Left lung (tissue), 10 donors: Measurements from ENCODE around the gene VPS52. TPM values are rescaled to one million over a fixed set of nuclear protein-coding genes. Genes with fewer than 3 reads are reported as not detected.
A peak's percentile ranks its signal among the peaks of the same experiment; 100 is the strongest.

Experiments
- ATAC-seq: fragments of 200-7000 bp; cut with Tn5 transposase; one replicate; pipeline ENCODE4 v1.9.1; 2020; ENCODE audit warnings: moderate library complexity
- DNase-seq, 4 donors: peaks; one replicate each; pipeline ENCODE4 v3.0.0-alpha.2; 2013 to 2020
- H3K27ac ChIP-seq, 2 donors: fragments of 200-600 bp; sonication (generic) in 1 of 2; one replicate each; pipeline versions ENCODE4 v1.5.0 to v1.8.0; 2020 to 2021
- H3K27me3 ChIP-seq, 2 donors: fragments of 200-600 bp; sonication (generic) in 1 of 2; one replicate each; pipeline versions ENCODE4 v1.5.0 to v1.8.0; 2020 to 2021
- H3K36me3 ChIP-seq, 2 donors: fragments of 200-600 bp; sonication (generic) in 1 of 2; one replicate each; pipeline versions ENCODE4 v1.5.0 to v1.8.0; 2020 to 2021
- H3K4me1 ChIP-seq, 2 donors: fragments of 200-600 bp; one replicate each; pipeline ENCODE4 v1.8.0; 2021
- H3K4me3 ChIP-seq, 2 donors: fragments of 200-600 bp; sonication (generic) in 1 of 2; one replicate each; pipeline versions ENCODE4 v1.5.0 to v1.8.0; 2020 to 2021; ENCODE audit warnings: mild to moderate bottlenecking in 1 of 2
- H3K9me3 ChIP-seq, 2 donors: fragments of 200-600 bp; sonication (generic) in 1 of 2; one replicate each; pipeline versions ENCODE4 v1.5.0 to v1.8.0; 2020 to 2021
- intact Hi-C, 2 donors: fragments of 100-400 bp; cut with DNase I; formaldehyde crosslinking; loops; one replicate each; pipeline versions ENCODE4 v1.11.2 to v1.14.2; 2022
- polyA plus RNA-seq, 6 donors: library from polyadenylated mRNA; unstranded; fragments of 120-200 nt; gene quantifications; one replicate each; pipeline ENCODE4 v1.2.1, GENCODE V29; 2013; ENCODE audit not compliant: insufficient read length in 6 of 6
- total RNA-seq, 2 donors: library from RNA; stranded (reverse); fragmentation: NEBNext Ultra II Directional; extraction: Animal tissue kit (Norgen Biotek cat#: 25700); gene quantifications; one replicate each; pipeline ENCODE4 v1.2.1, GENCODE V29; 2021
- TF ChIP-seq, protein P1 (sequence below), 2 donors: fragments of 200-600 bp; sonication (generic) in 1 of 2; IDR thresholded peaks; one replicate each; pipeline versions ENCODE4 v1.5.0 to v1.8.0; 2021; ENCODE audit warnings: antibody characterized with exemption in 2 of 2
- donor health status: DM: no; HTN: yes; CAD: no.
- donor health status: DM: no; HTN: no; CAD: no.

VPS52 gene
- total and polyA plus RNA-seq, 8 donors = 46.2 to 92.5 (median 84.7) TPM

DNA sequence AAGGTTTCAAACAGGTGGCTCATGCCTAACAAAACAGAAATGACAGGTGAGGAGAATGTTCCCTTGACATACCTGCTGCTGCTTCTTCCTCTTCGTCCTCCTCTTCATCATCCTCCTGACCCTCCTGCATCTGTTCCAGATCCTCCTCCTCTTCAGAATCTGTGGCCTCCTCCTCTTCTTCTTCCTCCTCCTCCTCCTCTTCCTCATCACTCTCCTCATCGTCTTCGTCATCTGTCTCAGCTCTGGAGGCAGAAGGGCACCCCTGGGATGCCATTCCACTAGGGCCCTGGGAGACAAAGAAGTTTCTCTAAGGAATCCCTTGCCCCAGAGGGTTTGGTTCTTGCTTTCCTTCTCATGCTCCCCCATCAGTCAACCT is 48.3 kb upstream of the VPS52 start:
- ATAC-seq (no peak), DNase-seq (no peak)
- H3K27me3 ChIP-seq = no peaks in the 10 kb centered on the region
- TF ChIP-seq, protein P1, sequence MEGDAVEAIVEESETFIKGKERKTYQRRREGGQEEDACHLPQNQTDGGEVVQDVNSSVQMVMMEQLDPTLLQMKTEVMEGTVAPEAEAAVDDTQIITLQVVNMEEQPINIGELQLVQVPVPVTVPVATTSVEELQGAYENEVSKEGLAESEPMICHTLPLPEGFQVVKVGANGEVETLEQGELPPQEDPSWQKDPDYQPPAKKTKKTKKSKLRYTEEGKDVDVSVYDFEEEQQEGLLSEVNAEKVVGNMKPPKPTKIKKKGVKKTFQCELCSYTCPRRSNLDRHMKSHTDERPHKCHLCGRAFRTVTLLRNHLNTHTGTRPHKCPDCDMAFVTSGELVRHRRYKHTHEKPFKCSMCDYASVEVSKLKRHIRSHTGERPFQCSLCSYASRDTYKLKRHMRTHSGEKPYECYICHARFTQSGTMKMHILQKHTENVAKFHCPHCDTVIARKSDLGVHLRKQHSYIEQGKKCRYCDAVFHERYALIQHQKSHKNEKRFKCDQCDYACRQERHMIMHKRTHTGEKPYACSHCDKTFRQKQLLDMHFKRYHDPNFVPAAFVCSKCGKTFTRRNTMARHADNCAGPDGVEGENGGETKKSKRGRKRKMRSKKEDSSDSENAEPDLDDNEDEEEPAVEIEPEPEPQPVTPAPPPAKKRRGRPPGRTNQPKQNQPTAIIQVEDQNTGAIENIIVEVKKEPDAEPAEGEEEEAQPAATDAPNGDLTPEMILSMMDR (IDR thresholded peaks at IDR 0.05) = no peak
- H3K36me3 ChIP-seq = peaks cover 0 to 39% of the 10 kb centered on the region in 2 donors
- no peaks in the 10 kb centered on the region for H3K9me3 ChIP-seq
- peak overlapping the region in 1 of 2 donors; percentile 50 for H3K27ac ChIP-seq
- peaks cover 32 to 78% of the 10 kb centered on the region in 2 donors for H3K4me1 ChIP-seq
- no peak overlapping the region for H3K4me3 ChIP-seq
- intact Hi-C loops = loop anchor here in 1 of 2 donors (10.0 kb wide), 1 partner anchor 95 kb away; the partner anchor contains the start of genes CUTA and PHF1

GRCh38 chr6:33318426-33319073 is 46.9 kb upstream of the VPS52 start:
- Histone ChIP-seq H3K4me1 (peaks cover 32 to 74% of the 10 kb centered on the region in 2 donors), H3K27me3 (no peaks in the 10 kb centered on the region), H3K36me3 (peaks cover 0 to 39% of the 10 kb centered on the region in 2 donors), H3K27ac (peak overlapping the region; percentile 85 to 86), H3K4me3 (peak overlapping the region; percentile 53 to 68), H3K9me3 (no peaks in the 10 kb centered on the region)
- ATAC-seq = no peak
- intact Hi-C loops = loop anchor here in 1 of 2 donors (10.0 kb wide), 1 partner anchor 96 kb away; the partner anchor contains the start of genes CUTA and PHF1
- DNase-seq = no peak
- TF ChIP-seq, protein P1 (IDR thresholded peaks at IDR 0.05) = no peak

DNA sequence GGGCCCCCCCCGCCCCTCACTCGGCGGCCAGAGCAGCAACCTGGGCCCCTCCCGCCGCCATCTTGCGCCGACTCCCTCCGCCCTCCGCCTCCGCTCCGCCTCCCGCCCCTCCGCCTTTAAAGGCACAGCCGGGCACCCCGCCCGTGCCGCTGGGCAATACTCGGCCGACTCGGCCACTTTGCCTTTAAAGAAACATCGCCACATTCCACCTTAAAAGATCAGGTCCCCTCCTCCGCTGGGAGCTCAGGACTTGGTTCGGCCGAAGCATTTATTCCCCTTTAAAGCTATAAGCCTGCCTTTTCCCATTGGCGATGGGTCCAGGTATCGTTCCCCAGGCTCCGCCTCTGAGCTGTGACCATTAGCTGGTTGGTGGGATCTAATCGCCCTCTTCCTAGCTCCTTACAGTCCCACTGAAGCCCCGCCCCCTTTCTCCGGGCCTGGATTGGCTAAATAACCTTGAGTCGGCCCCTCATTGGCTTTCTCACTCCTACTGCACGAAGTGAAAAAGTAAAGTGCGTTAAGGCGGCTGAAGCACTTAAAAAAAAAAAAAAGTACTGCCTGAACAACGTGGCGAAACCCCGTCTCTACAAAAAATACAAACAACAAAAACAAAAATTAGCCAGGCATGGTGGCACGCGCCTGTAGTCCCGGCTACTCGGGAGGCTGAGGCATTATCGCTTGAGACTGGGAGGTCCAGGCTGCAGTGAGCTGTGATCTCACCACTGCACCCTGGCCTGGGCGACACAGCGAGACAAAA is 46.2 kb upstream of the VPS52 start, which contains the start of gene ZBTB22:
Gene ZBTB22, minus strand, starts transcription at position 76 of the 757 bp plus-strand sequence. CDS start 828 bp downstream, outside the sequence.
- intact Hi-C loops = loop anchor here in 1 of 2 donors (10.0 kb wide), 1 partner anchor 97 kb away; the partner anchor contains the start of genes CUTA and PHF1
- peak; percentile 75 for ATAC-seq
- peak; percentile 98 for DNase-seq
- TF ChIP-seq, protein P1 (IDR thresholded peaks at IDR 0.05) = no peak
- Histone ChIP-seq H3K4me1 (peaks cover 32 to 73% of the 10 kb centered on the region in 2 donors), H3K36me3 (peaks cover 0 to 39% of the 10 kb centered on the region in 2 donors), H3K4me3 (peak within 1 kb of the TSS; percentile 53 to 68), H3K27ac (peak within 1 kb of the TSS; percentile 85 to 86), H3K9me3 (no peaks in the 10 kb centered on the region), H3K27me3 (no peaks in the 10 kb centered on the region)

GRCh38 chr6:33317419-33317668 is 45.7 kb upstream of the VPS52 start:
- peaks cover 0 to 39% of the 10 kb centered on the region in 2 donors for H3K36me3 ChIP-seq
- peak in 2 of 4 donors; percentile 20 to 66 for DNase-seq
- no peaks in the 10 kb centered on the region for H3K9me3 ChIP-seq
- intact Hi-C loops = loop anchor here in 1 of 2 donors (10.0 kb wide), 1 partner anchor 97 kb away; the partner anchor contains the start of genes CUTA and PHF1
- peaks cover 32 to 73% of the 10 kb centered on the region in 2 donors for H3K4me1 ChIP-seq
- no peaks in the 10 kb centered on the region for H3K27me3 ChIP-seq
- ATAC-seq = peak; percentile 0
- peak overlapping the region; percentile 85 to 86 for H3K27ac ChIP-seq
- TF ChIP-seq, protein P1 (IDR thresholded peaks at IDR 0.05) = no peak
- H3K4me3 ChIP-seq = peak overlapping the region; percentile 53 to 68
